ENCODE results near the gene MYO16. TPM values are rescaled to one million over a fixed set of nuclear protein-coding genes. Genes with fewer than 3 reads are reported as not detected.
A peak's percentile ranks its signal among the peaks of the same experiment; 100 is the strongest.

The MYO16 gene
- total RNA-seq, 1 donor from 2014 or later, result 22.0 TPM

GRCh38 chr13:109209526-109209925 lies 580.1 kb downstream of the MYO16 start:
- TF ChIP-seq CTCF (IDR thresholded peaks at IDR 0.05; ENCODE audit: partially characterized antibody, unreplicated experiment), result no peak
- Mint-ChIP-seq H3K9me3 (ENCODE audit: unreplicated experiment) (peaks cover 3% of the 10 kb centered on the region), H3K4me1 (ENCODE audit: low read depth, unreplicated experiment) (peaks cover 28% of the 10 kb centered on the region), H3K27ac (ENCODE audit: unreplicated experiment) (no peak overlapping the region), H3K27me3 (ENCODE audit: unreplicated experiment) (peaks cover 2% of the 10 kb centered on the region), H3K36me3 (ENCODE audit: unreplicated experiment) (no peaks in the 10 kb centered on the region), H3K4me3 (ENCODE audit: unreplicated experiment) (no peak overlapping the region)
- no peak for DNase-seq

- Mint-ChIP-seq H3K36me3 (ENCODE audit: unreplicated experiment) (no peaks in the 10 kb centered on the region), H3K9me3 (ENCODE audit: unreplicated experiment) (peaks cover 3% of the 10 kb centered on the region), H3K27me3 (ENCODE audit: unreplicated experiment) (peaks cover 2% of the 10 kb centered on the region), H3K27ac (ENCODE audit: unreplicated experiment) (no peak overlapping the region), H3K4me3 (ENCODE audit: unreplicated experiment) (no peak overlapping the region), H3K4me1 (ENCODE audit: low read depth, unreplicated experiment) (peaks cover 19% of the 10 kb centered on the region)
- no peak for TF ChIP-seq CTCF (IDR thresholded peaks at IDR 0.05; ENCODE audit: partially characterized antibody, unreplicated experiment)
- DNase-seq, result peak; percentile 40
These were observed 582.2 kb downstream of the MYO16 start for GRCh38 chr13:109211616-109212015.

GRCh38 chr13:109212650-109213049 lies 583.2 kb downstream of the MYO16 start:
- peaks cover 15% of the 10 kb centered on the region for H3K4me1 Mint-ChIP-seq (ENCODE audit: low read depth, unreplicated experiment)
- H3K4me3 Mint-ChIP-seq (ENCODE audit: unreplicated experiment), result no peak overlapping the region
- H3K9me3 Mint-ChIP-seq (ENCODE audit: unreplicated experiment), result no peaks in the 10 kb centered on the region
- no peaks in the 10 kb centered on the region for H3K36me3 Mint-ChIP-seq (ENCODE audit: unreplicated experiment)
- no peak for TF ChIP-seq CTCF (IDR thresholded peaks at IDR 0.05; ENCODE audit: partially characterized antibody, unreplicated experiment)
- no peak for DNase-seq
- peaks cover 2% of the 10 kb centered on the region for H3K27me3 Mint-ChIP-seq (ENCODE audit: unreplicated experiment)
- no peak overlapping the region for H3K27ac Mint-ChIP-seq (ENCODE audit: unreplicated experiment)

- H3K4me3 Mint-ChIP-seq (ENCODE audit: unreplicated experiment), result no peak overlapping the region
These were observed 584.3 kb downstream of the MYO16 start for GRCh38 chr13:109213714-109214113.

GRCh38 chr13:109214393-109214792 lies 585.0 kb downstream of the MYO16 start:
- TF ChIP-seq CTCF (IDR thresholded peaks at IDR 0.05; ENCODE audit: partially characterized antibody, unreplicated experiment), result no peak
- H3K36me3 Mint-ChIP-seq (ENCODE audit: unreplicated experiment), result no peaks in the 10 kb centered on the region
- no peak for DNase-seq
- H3K27me3 Mint-ChIP-seq (ENCODE audit: unreplicated experiment), result no peaks in the 10 kb centered on the region
- H3K9me3 Mint-ChIP-seq (ENCODE audit: unreplicated experiment), result no peaks in the 10 kb centered on the region
- peaks cover 11% of the 10 kb centered on the region for H3K4me1 Mint-ChIP-seq (ENCODE audit: low read depth, unreplicated experiment)
- H3K27ac Mint-ChIP-seq (ENCODE audit: unreplicated experiment), result no peak overlapping the region
- H3K4me3 Mint-ChIP-seq (ENCODE audit: unreplicated experiment), result no peak overlapping the region

More at GRCh38 chr13:109213714-109214113, 584.3 kb downstream of the MYO16 start:
- no peak for DNase-seq
- no peaks in the 10 kb centered on the region for H3K9me3 Mint-ChIP-seq (ENCODE audit: unreplicated experiment)
- H3K4me1 Mint-ChIP-seq (ENCODE audit: low read depth, unreplicated experiment), result peaks cover 11% of the 10 kb centered on the region
- H3K36me3 Mint-ChIP-seq (ENCODE audit: unreplicated experiment), result no peaks in the 10 kb centered on the region
- TF ChIP-seq CTCF (IDR thresholded peaks at IDR 0.05; ENCODE audit: partially characterized antibody, unreplicated experiment), result no peak
- H3K27me3 Mint-ChIP-seq (ENCODE audit: unreplicated experiment), result peaks cover 2% of the 10 kb centered on the region
- H3K27ac Mint-ChIP-seq (ENCODE audit: unreplicated experiment), result no peak overlapping the region
